GM10266 (cell line): ENCODE data around the gene GTPBP1.

Source experiments
- DNase-seq: peaks from one replicate; pipeline ENCODE4 v3.0.0; 2012; ENCODE audit errors: extremely low spot score
- CTCF ChIP-seq: IDR thresholded peaks from 2 replicates; pipeline ENCODE4 v1.5.1; 2012; ENCODE audit warnings: mild to moderate bottlenecking, low read depth; ENCODE audit not compliant: control insufficient read depth, insufficient read depth; ENCODE audit errors: missing control alignments

GTPBP1 gene

GRCh38 chr22:38770257-38770949, 64.7 kb downstream of the GTPBP1 start:
- no peak for TF ChIP-seq CTCF
- no peak for DNase-seq

- no peak for TF ChIP-seq CTCF
- no peak for DNase-seq
Measured at GRCh38 chr22:38772623-38772873, 66.8 kb downstream of the GTPBP1 start.

- DNase-seq = no peak
- TF ChIP-seq CTCF = no peak
Measured at GRCh38 chr22:38773363-38773946, 67.7 kb downstream of the GTPBP1 start.

GRCh38 chr22:38774496-38775166, 68.9 kb downstream of the GTPBP1 start:
- DNase-seq = no peak
- no peak for TF ChIP-seq CTCF

GRCh38 chr22:38775656-38776055, 69.9 kb downstream of the GTPBP1 start:
- no peak for DNase-seq
- TF ChIP-seq CTCF = no peak

GRCh38 chr22:38776086-38776485, 70.3 kb downstream of the GTPBP1 start:
- no peak for DNase-seq
- no peak for TF ChIP-seq CTCF

- no peak for DNase-seq
- no peak for TF ChIP-seq CTCF
Measured at GRCh38 chr22:38777087-38777671, 71.4 kb downstream of the GTPBP1 start.
